HepG2 (cell line): ENCODE measurements around the gene NOXO1. TPM values are rescaled to one million over a fixed set of nuclear protein-coding genes. Genes with fewer than 3 reads are reported as not detected.

Experiments
- ARID5B ChIP-seq: IDR thresholded peaks from 2 replicates; pipeline ENCODE4 v1.4.0; 2020; ENCODE audit warnings: mild to moderate bottlenecking, missing genetic modification reagents
- MXI1 ChIP-seq: IDR thresholded peaks from 3 replicates; pipeline ENCODE4 v1.6.1; 2012; ENCODE audit warnings: low read depth, low read length, inconsistent platforms, borderline replicate concordance
- PLRG1 ChIP-seq: fragments of 450-650 bp; conservative IDR thresholded peaks from 2 replicates; pipeline ENCODE4 v1.6.1; 2016
- SMARCC2 ChIP-seq: fragments of 450-650 bp; IDR thresholded peaks from 2 replicates; pipeline ENCODE4 v1.6.1; 2017; ENCODE audit warnings: antibody characterized with exemption, mild to moderate bottlenecking
- U2AF2 ChIP-seq: fragments of 200-400 bp; formaldehyde crosslinking; IDR thresholded peaks from 2 replicates; pipeline ENCODE4 v1.6.1; 2017; ENCODE audit warnings: low read depth, mild to moderate bottlenecking, low read length
- ZBTB20 ChIP-seq: sonication (generic); formaldehyde crosslinking; IDR thresholded peaks from 2 replicates; pipeline ENCODE4 v1.8.1; 2023; ENCODE audit warnings: missing genetic modification reagents, low read depth, mild to moderate bottlenecking, borderline replicate concordance
- ZBTB4 ChIP-seq: sonication (generic); formaldehyde crosslinking; IDR thresholded peaks from 2 replicates; pipeline ENCODE4 v1.4.0; 2020; ENCODE audit warnings: missing genetic modification reagents, mild to moderate bottlenecking, borderline replicate concordance
- ZFP36L1 ChIP-seq: sonication (generic); formaldehyde crosslinking; IDR thresholded peaks from 2 replicates; pipeline ENCODE4 v1.8.0; 2022; ENCODE audit warnings: mild to moderate bottlenecking, missing genetic modification reagents, moderate library complexity
- ZFP91 ChIP-seq: sonication (generic); formaldehyde crosslinking; IDR thresholded peaks from 2 replicates; pipeline ENCODE4 v1.9.0; 2022; ENCODE audit warnings: missing genetic modification reagents, mild to moderate bottlenecking, borderline replicate concordance
- ZFY ChIP-seq: sonication (generic); formaldehyde crosslinking; IDR thresholded peaks from 2 replicates; pipeline ENCODE4 v1.4.0; 2020; ENCODE audit warnings: missing genetic modification reagents
- ZGPAT ChIP-seq: IDR thresholded peaks from 2 replicates; pipeline ENCODE4 v1.6.1; 2016; ENCODE audit warnings: mild to moderate bottlenecking
- ZNF317 ChIP-seq: sonication (generic); formaldehyde crosslinking; IDR thresholded peaks from 2 replicates; pipeline ENCODE4 v1.5.0; 2020; ENCODE audit warnings: mild to moderate bottlenecking, missing genetic modification reagents
- ZNF530 ChIP-seq: sonication (generic); formaldehyde crosslinking; IDR thresholded peaks from 2 replicates; pipeline ENCODE4 v1.5.0; 2020; ENCODE audit warnings: low read depth, mild to moderate bottlenecking, missing genetic modification reagents
- ZNF781 ChIP-seq: sonication (generic); formaldehyde crosslinking; IDR thresholded peaks from 2 replicates; pipeline ENCODE4 v1.5.1; 2020; ENCODE audit warnings: borderline replicate concordance, mild to moderate bottlenecking, missing genetic modification reagents; ENCODE audit errors: not compliant biosample characterization
- ZNF800 ChIP-seq: sonication (generic); formaldehyde crosslinking; IDR thresholded peaks from 2 replicates; pipeline ENCODE4 v1.4.0; 2020; ENCODE audit warnings: missing genetic modification reagents
- polyA plus RNA-seq, 8 experiments: library from polyadenylated mRNA; depleted of rRNA in 3 of 8; stranded (reverse) in 7 of 8; unstranded in 1 of 8; fragments of >200 nt; fragmentation: Illumina TruSeq in 4 of 8; extraction: Trizol in 4 of 8; gene quantifications; 2 replicates each; pipeline versions ENCODE4 v1.2.1 to v1.2.3, GENCODE V29; 2011 to 2016; ENCODE audit warnings: low read depth in 4 of 8, missing spikeins in 1 of 8, mixed read lengths in 1 of 8; ENCODE audit not compliant: insufficient read depth in 1 of 8
- total RNA-seq, 5 experiments: library from RNA; depleted of rRNA; stranded (reverse); fragments of >200 nt; fragmentation: Illumina TruSeq; extraction: Trizol; gene quantifications; 2 replicates each; pipeline ENCODE4 v1.2.3, GENCODE V29; 2016; ENCODE audit warnings: low read depth in 1 of 5

Gene NOXO1
- total and polyA plus RNA-seq, 2 of the 13 experiments (the other 11 are each of a cell fraction or from before 2014, with no cell fraction given) = 0.69 to 1.4 TPM

- TF ChIP-seq U2AF2 (0 out of 2 replicates have a peak, but pooled peaks have one; percentile 76), ZNF317 (CRISPR knock-in tag) (no peak), ZNF781 (no peak), SMARCC2 (no peak), ARID5B (CRISPR knock-in tag) (peak; percentile 9; the same call in 1 of the 2 replicates), ZFP36L1 (0 out of 2 replicates have a peak, but pooled peaks have one; percentile 47), ZFP91 (CRISPR knock-in tag) (peak; percentile 88; the same call in 1 of the 2 replicates), ZGPAT (CRISPR knock-in tag) (peak; percentile 89; the same call in 1 of the 2 replicates), ZNF530 (CRISPR knock-in tag) (no peak), ZFY (CRISPR knock-in tag) (peak; percentile 91), ZNF800 (CRISPR knock-in tag) (peak; percentile 98), MXI1 (peak; percentile 89; the same call in 2 of the 3 replicates), ZBTB20 (no peak), ZBTB4 (CRISPR knock-in tag) (no peak; the same call in 1 of the 2 replicates), PLRG1 (no peak)
Measured at GRCh38 chr16:1983544-1984346, 2.5 kb upstream of the NOXO1 start, which contains the start of gene GFER (continued).
